SU-DHL-6 (cell line): ENCODE measurements around the gene ARHGAP40.

ENCODE experiments used
- EZH2phosphoT487 ChIP-seq: fragments of 200-600 bp; sonication (generic), shearing (Covaris generic); conservative IDR thresholded peaks from 2 replicates; pipeline ENCODE4 v1.6.1; 2018; ENCODE audit warnings: mild to moderate bottlenecking, antibody characterized with exemption, low read length, moderate library complexity, mixed read lengths
- TF ChIP-seq, protein P1 (sequence below): fragments of 200-600 bp; sonication (generic); IDR thresholded peaks from one replicate; pipeline ENCODE4 v1.5.1; 2017; ENCODE audit warnings: antibody characterized with exemption, mild to moderate bottlenecking, low read length, moderate library complexity; ENCODE audit not compliant: insufficient read depth, poor library complexity, severe bottlenecking

DNA sequence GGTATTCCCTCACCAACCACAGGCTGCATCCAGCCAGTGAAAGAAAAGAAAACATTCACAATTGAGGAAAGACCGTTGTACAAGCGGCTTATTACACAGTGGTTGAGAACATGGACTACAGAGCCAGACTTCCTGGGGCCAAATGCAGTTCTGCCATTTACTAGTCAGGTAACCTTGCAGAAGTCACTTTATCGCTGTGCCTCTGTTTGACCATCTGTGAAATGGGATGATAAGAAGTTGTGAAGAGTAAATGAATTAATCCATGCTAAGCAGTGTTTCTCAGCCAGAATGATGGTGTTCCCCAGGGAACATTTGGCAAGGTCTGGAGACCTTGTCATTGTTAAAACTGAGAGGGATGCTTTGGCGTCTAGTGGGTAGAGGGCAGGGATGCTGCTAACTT lies 14.8 kb downstream of the ARHGAP40 start:
- TF ChIP-seq, protein P1, sequence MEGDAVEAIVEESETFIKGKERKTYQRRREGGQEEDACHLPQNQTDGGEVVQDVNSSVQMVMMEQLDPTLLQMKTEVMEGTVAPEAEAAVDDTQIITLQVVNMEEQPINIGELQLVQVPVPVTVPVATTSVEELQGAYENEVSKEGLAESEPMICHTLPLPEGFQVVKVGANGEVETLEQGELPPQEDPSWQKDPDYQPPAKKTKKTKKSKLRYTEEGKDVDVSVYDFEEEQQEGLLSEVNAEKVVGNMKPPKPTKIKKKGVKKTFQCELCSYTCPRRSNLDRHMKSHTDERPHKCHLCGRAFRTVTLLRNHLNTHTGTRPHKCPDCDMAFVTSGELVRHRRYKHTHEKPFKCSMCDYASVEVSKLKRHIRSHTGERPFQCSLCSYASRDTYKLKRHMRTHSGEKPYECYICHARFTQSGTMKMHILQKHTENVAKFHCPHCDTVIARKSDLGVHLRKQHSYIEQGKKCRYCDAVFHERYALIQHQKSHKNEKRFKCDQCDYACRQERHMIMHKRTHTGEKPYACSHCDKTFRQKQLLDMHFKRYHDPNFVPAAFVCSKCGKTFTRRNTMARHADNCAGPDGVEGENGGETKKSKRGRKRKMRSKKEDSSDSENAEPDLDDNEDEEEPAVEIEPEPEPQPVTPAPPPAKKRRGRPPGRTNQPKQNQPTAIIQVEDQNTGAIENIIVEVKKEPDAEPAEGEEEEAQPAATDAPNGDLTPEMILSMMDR = no peak
- TF ChIP-seq EZH2phosphoT487 = no peak
